ENCODE results near the gene PDE6B.

- TF ChIP-seq, protein P1, sequence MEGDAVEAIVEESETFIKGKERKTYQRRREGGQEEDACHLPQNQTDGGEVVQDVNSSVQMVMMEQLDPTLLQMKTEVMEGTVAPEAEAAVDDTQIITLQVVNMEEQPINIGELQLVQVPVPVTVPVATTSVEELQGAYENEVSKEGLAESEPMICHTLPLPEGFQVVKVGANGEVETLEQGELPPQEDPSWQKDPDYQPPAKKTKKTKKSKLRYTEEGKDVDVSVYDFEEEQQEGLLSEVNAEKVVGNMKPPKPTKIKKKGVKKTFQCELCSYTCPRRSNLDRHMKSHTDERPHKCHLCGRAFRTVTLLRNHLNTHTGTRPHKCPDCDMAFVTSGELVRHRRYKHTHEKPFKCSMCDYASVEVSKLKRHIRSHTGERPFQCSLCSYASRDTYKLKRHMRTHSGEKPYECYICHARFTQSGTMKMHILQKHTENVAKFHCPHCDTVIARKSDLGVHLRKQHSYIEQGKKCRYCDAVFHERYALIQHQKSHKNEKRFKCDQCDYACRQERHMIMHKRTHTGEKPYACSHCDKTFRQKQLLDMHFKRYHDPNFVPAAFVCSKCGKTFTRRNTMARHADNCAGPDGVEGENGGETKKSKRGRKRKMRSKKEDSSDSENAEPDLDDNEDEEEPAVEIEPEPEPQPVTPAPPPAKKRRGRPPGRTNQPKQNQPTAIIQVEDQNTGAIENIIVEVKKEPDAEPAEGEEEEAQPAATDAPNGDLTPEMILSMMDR (conservative IDR thresholded peaks at IDR 0.05 in 1 of 2, IDR thresholded peaks at IDR 0.05 in 1 of 2; ENCODE audit: low read depth in 1 of 2, low read length in 2 of 2): no peak
- no peak for TF ChIP-seq EZH2 (IDR thresholded peaks at IDR 0.05; ENCODE audit: low read length, missing control alignments)
Observed at GRCh38 chr4:628311-628741, 3.0 kb downstream of the PDE6B start.

All from fibroblast of lung (primary cell).